HFF-Myc (cell line): Measurements from ENCODE around the gene BICD1.

Experiments
- DNase-seq: peaks from one replicate; pipeline ENCODE4 v3.0.0-alpha.2; 2011; ENCODE audit warnings: low read depth; ENCODE audit errors: extremely low read depth
- H3K4me3 ChIP-seq: replicated peaks from 2 replicates; pipeline ENCODE4 v1.5.1; 2011; ENCODE audit warnings: low read depth, mild to moderate bottlenecking, control low read depth, low read length
- CTCF ChIP-seq: IDR thresholded peaks from 2 replicates; pipeline ENCODE4 v1.5.1; 2012; ENCODE audit warnings: mild to moderate bottlenecking, low read depth, low read length, control low read depth; ENCODE audit errors: missing control alignments

The BICD1 gene

DNA sequence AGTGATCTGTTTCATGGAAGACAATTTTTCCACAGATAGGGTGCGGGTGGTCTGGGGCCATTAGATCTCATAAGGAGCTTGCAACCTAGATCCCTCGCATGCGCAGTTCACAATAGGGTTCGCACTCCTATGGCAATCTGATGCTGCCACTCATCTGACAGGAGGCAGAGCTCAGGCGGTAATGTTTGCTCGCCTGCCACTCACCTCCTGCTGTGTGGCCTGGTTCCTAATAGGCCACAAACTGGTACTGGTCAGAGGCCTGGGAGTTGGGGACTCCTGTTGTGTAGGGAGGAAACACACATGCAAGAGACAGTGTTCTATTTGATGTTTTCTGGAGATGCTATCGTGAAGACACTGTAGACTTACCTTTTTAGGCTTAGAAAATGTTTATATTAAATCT lies 215.7 kb downstream of the BICD1 start:
- DNase-seq = no peak
- TF ChIP-seq CTCF = no peak
- no peak overlapping the region for H3K4me3 ChIP-seq

DNA sequence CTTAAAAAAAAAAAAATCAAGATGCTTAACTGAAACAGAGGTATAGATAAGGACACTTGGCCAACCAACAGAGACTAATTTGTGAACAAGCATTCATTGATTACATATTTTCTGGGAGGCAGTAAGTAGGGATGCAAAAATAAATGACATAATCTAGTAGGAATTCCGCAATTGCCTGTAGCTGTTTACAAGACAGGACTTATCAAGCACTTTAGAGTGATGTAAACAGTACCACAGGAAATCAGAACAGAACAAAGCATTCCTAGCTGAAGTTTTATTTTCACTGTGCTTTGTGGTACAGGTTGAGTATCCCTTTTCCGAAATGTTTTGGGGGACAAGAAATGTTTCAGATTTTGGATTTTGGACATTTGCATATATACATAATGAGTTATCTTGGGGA lies 224.5 kb downstream of the BICD1 start:
- no peak for TF ChIP-seq CTCF

GRCh38 chr12:32332446-32332845 lies 225.8 kb downstream of the BICD1 start:
- no peak overlapping the region for H3K4me3 ChIP-seq
- TF ChIP-seq CTCF = no peak
- no peak for DNase-seq

More for the DNA sequence above, 224.5 kb downstream of the BICD1 start:
- no peak overlapping the region for H3K4me3 ChIP-seq
- no peak for DNase-seq

GRCh38 chr12:32334371-32334777 lies 227.7 kb downstream of the BICD1 start:
- no peak for DNase-seq
- H3K4me3 ChIP-seq = no peak overlapping the region
- no peak for TF ChIP-seq CTCF

GRCh38 chr12:32336261-32336660 lies 229.6 kb downstream of the BICD1 start:
- TF ChIP-seq CTCF = no peak
- H3K4me3 ChIP-seq = no peak overlapping the region

GRCh38 chr12:32343496-32343895 lies 236.8 kb downstream of the BICD1 start:
- no peak for TF ChIP-seq CTCF
- DNase-seq = no peak
- H3K4me3 ChIP-seq = no peak overlapping the region

More at GRCh38 chr12:32336261-32336660, 229.6 kb downstream of the BICD1 start:
- no peak for DNase-seq

DNA sequence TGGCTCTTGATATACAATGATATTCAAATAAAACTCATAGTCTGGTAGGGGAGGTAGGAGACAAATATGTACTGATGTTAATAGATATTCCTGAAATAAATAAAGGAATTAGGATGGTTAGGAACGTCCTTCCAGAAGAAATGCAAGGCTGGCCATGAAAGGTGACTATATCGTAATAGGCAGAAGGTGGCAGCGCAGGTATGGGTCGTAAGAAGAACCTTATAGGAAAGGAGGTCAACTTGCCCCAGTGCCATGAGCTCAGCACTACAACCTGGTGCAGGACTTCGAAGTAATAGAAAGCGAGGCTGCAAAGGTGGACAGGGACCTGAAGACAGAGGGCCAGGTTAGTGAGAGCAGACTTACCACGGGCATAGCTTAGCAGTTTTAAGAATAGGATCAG lies 237.4 kb downstream of the BICD1 start:
- DNase-seq = no peak
- TF ChIP-seq CTCF = no peak
- H3K4me3 ChIP-seq = no peak overlapping the region
